Panc1 (cell line): ENCODE measurements around the gene LAG3. TPM values are rescaled to one million over a fixed set of nuclear protein-coding genes. Genes with fewer than 3 reads are reported as not detected.

Source experiments
- ATAC-seq: fragments of 200-7000 bp; cut with Tn5 transposase; 2 replicates; pipeline ENCODE4 v1.9.1; 2020; ENCODE audit warnings: mild to moderate bottlenecking, moderate library complexity
- BruUV-seq: library from RNA; stranded (reverse); fragments of 400-500 nt; replicated peaks from 2 replicates; lab custom pipeline; 2021; lab: Mats Ljungman, UMichigan
- CTCF ChIA-PET: fragments of 300-600 bp; sonication (Branson Sonifier 250); formaldehyde crosslinking; loops from one replicate; lab custom pipeline; 2022; ENCODE audit warnings: antibody characterized with exemption; lab: Charles Lee
- POLR2A ChIA-PET: fragments of 300-600 bp; sonication (Branson Sonifier 250); formaldehyde crosslinking; loops from one replicate; lab custom pipeline; 2022; ENCODE audit warnings: antibody characterized with exemption; lab: Charles Lee
- DNase-seq: peaks from one replicate; pipeline ENCODE4 v3.0.0-alpha.2; 2010; ENCODE audit warnings: low read depth, low spot score
- H3K27ac ChIP-seq: 2 replicates; pipeline ENCODE4 v1.5.1; 2011; ENCODE audit warnings: mild to moderate bottlenecking, low read length, inconsistent platforms
- H3K27me3 ChIP-seq: fragments of 200-500 bp; sonication (Bioruptor generic); 2 replicates; pipeline ENCODE4 v1.6.0; 2014; ENCODE audit warnings: low read length, inconsistent platforms; ENCODE audit not compliant: control insufficient read depth, insufficient read depth
- H3K36me3 ChIP-seq: fragments of 200-500 bp; sonication (Bioruptor generic); 2 replicates; pipeline ENCODE4 v1.5.1; 2014; ENCODE audit warnings: inconsistent platforms, mild to moderate bottlenecking, low read length, moderate library complexity; ENCODE audit not compliant: control insufficient read depth, insufficient read depth
- H3K4me1 ChIP-seq: 2 replicates; pipeline ENCODE4 v1.5.1; 2011; ENCODE audit warnings: inconsistent platforms, mild to moderate bottlenecking, low read length, moderate library complexity; ENCODE audit not compliant: control insufficient read depth, insufficient read depth
- H3K4me3 ChIP-seq, 2 experiments: 2 replicates each; pipeline ENCODE4 v1.5.1; 2011 to 2012; ENCODE audit warnings: low read depth in 2 of 2, low read length in 2 of 2, mild to moderate bottlenecking in 2 of 2, inconsistent platforms in 1 of 2, moderate library complexity in 1 of 2
- H3K9me3 ChIP-seq: fragments of 200-500 bp; sonication (Bioruptor generic); 2 replicates; pipeline ENCODE4 v1.5.1; 2014; ENCODE audit warnings: low read depth, mild to moderate bottlenecking, inconsistent platforms, low read length, moderate library complexity; ENCODE audit not compliant: control insufficient read depth, insufficient read depth
- POLR2AphosphoS5 ChIP-seq: IDR thresholded peaks from 2 replicates; pipeline ENCODE4 v1.6.1; 2012; ENCODE audit warnings: mild to moderate bottlenecking, low read depth, low read length, moderate library complexity
- SIN3A ChIP-seq: IDR thresholded peaks from 2 replicates; pipeline ENCODE4 v1.6.1; 2012; ENCODE audit warnings: low read depth, mild to moderate bottlenecking, low read length, moderate library complexity, borderline replicate concordance; ENCODE audit not compliant: insufficient read depth
- TCF7L2 ChIP-seq: IDR thresholded peaks from 2 replicates; pipeline ENCODE4 v1.6.1; 2011; ENCODE audit warnings: mild to moderate bottlenecking, low read depth, low read length, inconsistent platforms
- in situ Hi-C: cut with HindIII; loops from 2 replicates; pipeline ENCODE4 v1.10.0; 2016; ENCODE audit warnings: low sequenced_read_pairs, low pct_unique_long_range_greater_than_20kb
- intact Hi-C: fragments of 100-400 bp; cut with micrococcal nuclease; formaldehyde crosslinking; loops from one replicate; pipeline ENCODE4 v1.10.0; 2022; ENCODE audit not compliant: unreplicated experiment
- total RNA-seq: library from RNA; stranded (reverse); gene quantifications from one replicate; pipeline ENCODE4 v1.2.1, GENCODE V29; 2021; ENCODE audit not compliant: unreplicated experiment
- TF ChIP-seq, protein P1 (sequence below): fragments of 450-650 bp; IDR thresholded peaks from 2 replicates; pipeline ENCODE4 v1.5.1; 2017; ENCODE audit warnings: mild to moderate bottlenecking
- TF ChIP-seq, protein P2 (sequence below), 2 experiments: IDR thresholded peaks; 2 replicates each; pipeline ENCODE4 v1.6.1; 2011 to 2012; ENCODE audit warnings: low read depth in 2 of 2, control low read depth in 1 of 2, low read length in 1 of 2, mild to moderate bottlenecking in 1 of 2, moderate library complexity in 1 of 2; ENCODE audit not compliant: insufficient read depth in 1 of 2

The LAG3 gene
- total RNA-seq, 1 experiment from 2014 or later: 2.7 TPM

DNA sequence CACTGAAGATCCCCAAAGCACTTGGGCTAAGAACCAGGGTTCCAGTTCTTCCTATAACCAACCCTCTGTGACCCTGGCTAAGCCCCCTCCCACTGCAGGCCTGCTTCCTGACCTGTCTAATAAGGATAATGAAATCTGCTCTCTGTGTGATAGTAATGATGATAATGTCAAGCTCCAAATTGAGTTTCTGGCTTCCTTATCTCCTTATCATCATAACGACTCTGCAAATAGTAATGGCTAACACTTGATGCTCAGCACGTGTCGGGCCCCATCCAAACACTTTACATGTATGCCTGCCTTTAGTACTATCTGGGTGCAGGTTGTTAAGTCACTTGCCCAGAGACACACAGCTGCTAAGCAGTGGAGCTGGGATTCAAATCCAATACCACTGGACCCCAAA lies 44.3 kb downstream of the LAG3 start:
- in situ Hi-C loops: no loop called here
- no peaks in the 10 kb centered on the region for H3K9me3 ChIP-seq
- no peaks in the 10 kb centered on the region for H3K27me3 ChIP-seq
- ChIA-PET CTCF (no interaction called here), POLR2A (no interaction called here)
- no peaks in the 10 kb centered on the region for H3K4me1 ChIP-seq
- H3K36me3 ChIP-seq: no peaks in the 10 kb centered on the region
- no peak for DNase-seq
- H3K4me3 ChIP-seq: no peak overlapping the region
- BruUV-seq: no TSS peak
- H3K27ac ChIP-seq: no peak overlapping the region
- TF ChIP-seq, protein P1, sequence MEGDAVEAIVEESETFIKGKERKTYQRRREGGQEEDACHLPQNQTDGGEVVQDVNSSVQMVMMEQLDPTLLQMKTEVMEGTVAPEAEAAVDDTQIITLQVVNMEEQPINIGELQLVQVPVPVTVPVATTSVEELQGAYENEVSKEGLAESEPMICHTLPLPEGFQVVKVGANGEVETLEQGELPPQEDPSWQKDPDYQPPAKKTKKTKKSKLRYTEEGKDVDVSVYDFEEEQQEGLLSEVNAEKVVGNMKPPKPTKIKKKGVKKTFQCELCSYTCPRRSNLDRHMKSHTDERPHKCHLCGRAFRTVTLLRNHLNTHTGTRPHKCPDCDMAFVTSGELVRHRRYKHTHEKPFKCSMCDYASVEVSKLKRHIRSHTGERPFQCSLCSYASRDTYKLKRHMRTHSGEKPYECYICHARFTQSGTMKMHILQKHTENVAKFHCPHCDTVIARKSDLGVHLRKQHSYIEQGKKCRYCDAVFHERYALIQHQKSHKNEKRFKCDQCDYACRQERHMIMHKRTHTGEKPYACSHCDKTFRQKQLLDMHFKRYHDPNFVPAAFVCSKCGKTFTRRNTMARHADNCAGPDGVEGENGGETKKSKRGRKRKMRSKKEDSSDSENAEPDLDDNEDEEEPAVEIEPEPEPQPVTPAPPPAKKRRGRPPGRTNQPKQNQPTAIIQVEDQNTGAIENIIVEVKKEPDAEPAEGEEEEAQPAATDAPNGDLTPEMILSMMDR: no peak
- TF ChIP-seq, protein P2, sequence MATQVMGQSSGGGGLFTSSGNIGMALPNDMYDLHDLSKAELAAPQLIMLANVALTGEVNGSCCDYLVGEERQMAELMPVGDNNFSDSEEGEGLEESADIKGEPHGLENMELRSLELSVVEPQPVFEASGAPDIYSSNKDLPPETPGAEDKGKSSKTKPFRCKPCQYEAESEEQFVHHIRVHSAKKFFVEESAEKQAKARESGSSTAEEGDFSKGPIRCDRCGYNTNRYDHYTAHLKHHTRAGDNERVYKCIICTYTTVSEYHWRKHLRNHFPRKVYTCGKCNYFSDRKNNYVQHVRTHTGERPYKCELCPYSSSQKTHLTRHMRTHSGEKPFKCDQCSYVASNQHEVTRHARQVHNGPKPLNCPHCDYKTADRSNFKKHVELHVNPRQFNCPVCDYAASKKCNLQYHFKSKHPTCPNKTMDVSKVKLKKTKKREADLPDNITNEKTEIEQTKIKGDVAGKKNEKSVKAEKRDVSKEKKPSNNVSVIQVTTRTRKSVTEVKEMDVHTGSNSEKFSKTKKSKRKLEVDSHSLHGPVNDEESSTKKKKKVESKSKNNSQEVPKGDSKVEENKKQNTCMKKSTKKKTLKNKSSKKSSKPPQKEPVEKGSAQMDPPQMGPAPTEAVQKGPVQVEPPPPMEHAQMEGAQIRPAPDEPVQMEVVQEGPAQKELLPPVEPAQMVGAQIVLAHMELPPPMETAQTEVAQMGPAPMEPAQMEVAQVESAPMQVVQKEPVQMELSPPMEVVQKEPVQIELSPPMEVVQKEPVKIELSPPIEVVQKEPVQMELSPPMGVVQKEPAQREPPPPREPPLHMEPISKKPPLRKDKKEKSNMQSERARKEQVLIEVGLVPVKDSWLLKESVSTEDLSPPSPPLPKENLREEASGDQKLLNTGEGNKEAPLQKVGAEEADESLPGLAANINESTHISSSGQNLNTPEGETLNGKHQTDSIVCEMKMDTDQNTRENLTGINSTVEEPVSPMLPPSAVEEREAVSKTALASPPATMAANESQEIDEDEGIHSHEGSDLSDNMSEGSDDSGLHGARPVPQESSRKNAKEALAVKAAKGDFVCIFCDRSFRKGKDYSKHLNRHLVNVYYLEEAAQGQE (IDR thresholded peaks at IDR 0.05; ENCODE audit: insufficient read depth in 1 of 2, low read depth in 2 of 2, low read length in 1 of 2): no peak
- no peak for TF ChIP-seq POLR2AphosphoS5
- intact Hi-C loops: no loop called here
- ATAC-seq: no peak

DNA sequence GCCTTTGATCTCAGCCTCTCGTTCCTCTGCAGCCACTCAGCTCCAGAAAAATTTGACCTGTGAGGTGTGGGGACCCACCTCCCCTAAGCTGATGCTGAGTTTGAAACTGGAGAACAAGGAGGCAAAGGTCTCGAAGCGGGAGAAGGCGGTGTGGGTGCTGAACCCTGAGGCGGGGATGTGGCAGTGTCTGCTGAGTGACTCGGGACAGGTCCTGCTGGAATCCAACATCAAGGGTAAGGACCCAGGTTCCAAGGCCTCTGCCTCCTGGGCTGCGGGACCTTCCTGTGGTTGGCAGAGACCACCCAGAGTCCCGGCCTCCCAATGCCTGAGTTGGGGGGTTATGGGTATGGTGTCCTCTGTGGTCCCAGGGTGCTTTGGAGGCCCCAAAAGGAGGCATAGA lies 44.8 kb downstream of the LAG3 start:
- TF ChIP-seq POLR2AphosphoS5 (no peak), SIN3A (no peak), TCF7L2 (no peak)
- TF ChIP-seq, protein P1: no peak
- TF ChIP-seq, protein P2 (IDR thresholded peaks at IDR 0.05; ENCODE audit: insufficient read depth in 1 of 2, low read depth in 2 of 2, low read length in 1 of 2): no peak
- Histone ChIP-seq H3K36me3 (no peaks in the 10 kb centered on the region), H3K4me1 (no peaks in the 10 kb centered on the region), H3K27me3 (no peaks in the 10 kb centered on the region), H3K4me3 (no peak overlapping the region), H3K9me3 (no peaks in the 10 kb centered on the region), H3K27ac (no peak overlapping the region)
- ChIA-PET POLR2A (no interaction called here), CTCF (no interaction called here)
- ATAC-seq: no peak
- BruUV-seq: no TSS peak
- intact Hi-C loops: no loop called here
- DNase-seq: no peak
- in situ Hi-C loops: no loop called here
